Inflammatory macrophage treated with lipopolysaccharide for 4 hours (primary cell): ENCODE results near the gene IDI1.
"Not testable (repeated sequence)": the region's sequence is repeated elsewhere in the genome, so short reads cannot be mapped to it uniquely, and the experiment has no call there.

Experiments
- DNase-seq: peaks from one replicate; pipeline ENCODE4 v3.0.0-alpha.2; 2020

IDI1 gene

GRCh38 chr10:1033601-1034000 is 15.3 kb downstream of the IDI1 start:
- DNase-seq = no peak

DNA sequence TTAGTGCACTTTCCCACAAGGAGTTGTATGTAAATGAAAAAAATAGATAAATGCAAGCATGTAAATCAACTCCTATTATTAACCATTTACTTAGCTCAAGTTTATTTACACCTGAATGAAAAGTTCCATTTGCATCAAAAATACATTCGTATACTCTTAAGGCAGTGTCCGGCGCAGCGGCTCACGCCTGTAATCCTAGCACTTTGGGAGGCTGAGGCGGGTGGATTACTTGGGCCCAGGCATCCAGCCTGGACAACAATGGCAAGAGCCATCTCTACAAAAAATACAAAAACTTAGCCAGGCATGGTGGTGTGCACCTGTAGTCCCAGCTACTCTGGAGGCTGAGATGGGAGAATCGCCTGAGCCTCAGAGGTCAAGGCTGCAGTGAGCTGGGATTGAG is 19.1 kb downstream of the IDI1 start:
- DNase-seq = no peak

GRCh38 chr10:1026578-1026977 is 22.3 kb downstream of the IDI1 start:
- DNase-seq = no peak

DNA sequence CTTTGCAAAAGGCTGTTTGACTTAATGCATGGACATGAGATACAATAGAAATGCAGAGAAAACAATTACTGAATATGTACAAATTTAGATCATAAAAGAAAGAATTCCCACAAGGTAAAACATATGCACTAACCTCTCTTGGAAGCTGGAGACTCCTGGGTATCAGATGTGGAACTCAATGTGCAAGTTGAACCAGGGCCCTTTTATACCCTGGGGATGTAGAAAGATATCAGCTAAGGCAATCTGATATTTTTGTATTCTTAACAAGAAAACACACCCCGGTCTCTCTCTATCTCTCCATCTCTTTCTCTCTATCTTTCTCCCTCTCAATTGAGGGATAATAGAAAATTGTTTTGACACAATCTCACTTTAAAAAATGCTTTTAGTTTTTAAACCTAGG is 23.2 kb downstream of the IDI1 start, which contains the start of gene IDI2:
Gene IDI2 (minus strand): TSS at position 177 of the 400 bp plus-strand sequence. CDS start 1,136 bp downstream, outside the sequence.
- DNase-seq = no peak

- no peak for DNase-seq
These were observed 24.8 kb downstream of the IDI1 start for GRCh38 chr10:1024103-1024502.

DNA sequence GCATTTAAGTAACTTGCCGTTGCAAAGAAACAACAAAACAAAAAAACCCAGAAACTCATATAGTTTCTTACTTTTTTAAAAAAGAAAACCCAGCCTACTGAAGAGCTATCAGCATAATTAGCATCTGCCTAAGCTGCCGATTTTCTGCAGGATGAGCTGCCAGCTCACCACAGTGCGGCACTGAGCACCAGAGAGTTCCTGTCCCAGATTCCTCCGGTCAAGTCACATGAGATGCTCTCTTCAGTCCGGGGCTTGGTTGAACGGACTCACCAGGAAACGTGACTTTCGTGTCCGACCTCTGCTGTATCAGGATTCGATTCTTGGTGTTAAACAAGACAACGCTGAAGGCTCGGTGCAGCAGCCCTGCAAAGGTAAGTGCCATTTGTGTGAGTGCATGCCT is 26.5 kb downstream of the IDI1 start:
- no peak for DNase-seq

- no peak for DNase-seq
These were observed 28.0 kb downstream of the IDI1 start for GRCh38 chr10:1020958-1021357.

DNA sequence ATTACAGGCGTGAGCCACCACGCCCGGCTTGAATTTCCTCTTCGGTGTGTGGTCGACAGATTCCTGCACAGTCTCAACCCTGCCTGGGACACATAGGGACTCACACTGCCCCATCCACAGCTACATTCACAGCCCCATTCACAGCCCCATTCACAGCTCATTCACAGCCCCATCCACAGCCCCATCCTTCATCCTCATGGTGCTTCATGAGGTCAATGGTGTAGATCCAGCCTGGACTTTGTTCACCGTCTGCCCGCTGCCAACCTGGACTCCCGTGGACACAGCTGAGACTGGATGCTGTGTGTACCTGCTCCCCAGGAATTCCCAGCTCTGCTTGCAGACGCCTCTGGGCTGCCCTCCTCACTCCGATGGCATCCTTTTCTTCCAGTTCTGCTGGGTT is 28.5 kb downstream of the IDI1 start:
- no peak for DNase-seq

- DNase-seq = no peak
These were observed 29.6 kb downstream of the IDI1 start for GRCh38 chr10:1019362-1019761.

GRCh38 chr10:1015688-1016087 is 33.2 kb downstream of the IDI1 start:
- DNase-seq = no peak

DNA sequence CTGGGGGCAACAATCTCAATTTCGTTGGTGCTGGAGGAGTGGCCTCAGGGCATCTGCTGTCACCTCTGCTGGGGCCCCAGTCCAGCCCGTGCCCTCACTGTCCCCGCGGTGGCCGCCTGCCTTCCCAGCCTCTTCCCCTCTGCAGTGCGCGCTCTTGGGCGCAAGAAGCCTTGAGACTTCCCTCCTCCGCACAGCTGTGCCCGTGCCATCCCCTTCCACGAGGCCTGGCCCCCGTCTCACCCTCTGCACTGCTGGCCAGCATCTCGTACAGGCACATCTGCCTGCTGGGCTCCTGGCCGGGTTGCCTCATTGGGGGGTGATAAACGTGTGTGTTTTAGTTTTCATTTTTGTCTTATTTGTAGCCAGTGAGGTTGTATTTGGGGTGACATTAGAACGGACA is 37.2 kb downstream of the IDI1 start:
- DNase-seq = no peak

DNA sequence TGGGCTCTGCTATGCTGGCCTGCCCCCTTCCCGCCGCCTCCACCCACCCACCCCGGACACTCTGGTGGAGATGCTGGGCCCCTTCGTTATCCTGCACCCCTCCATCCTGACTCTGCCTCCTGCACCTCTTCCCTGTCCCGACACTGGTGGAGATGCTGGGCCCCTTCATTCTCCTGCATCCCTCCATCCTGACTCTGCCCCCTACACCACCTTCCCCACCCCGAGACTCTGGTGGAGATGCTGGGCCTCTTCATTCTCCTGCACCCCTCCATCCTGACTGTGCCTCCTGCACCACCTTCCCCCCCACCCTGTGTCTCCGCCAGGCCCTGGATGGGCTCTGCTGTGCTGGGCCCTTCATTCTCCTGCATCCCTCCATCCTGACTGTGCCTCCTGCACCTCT is 38.2 kb downstream of the IDI1 start:
- DNase-seq = no peak

GRCh38 chr10:1009947-1010346 is 39.0 kb downstream of the IDI1 start:
- not testable (repeated sequence) for DNase-seq

DNA sequence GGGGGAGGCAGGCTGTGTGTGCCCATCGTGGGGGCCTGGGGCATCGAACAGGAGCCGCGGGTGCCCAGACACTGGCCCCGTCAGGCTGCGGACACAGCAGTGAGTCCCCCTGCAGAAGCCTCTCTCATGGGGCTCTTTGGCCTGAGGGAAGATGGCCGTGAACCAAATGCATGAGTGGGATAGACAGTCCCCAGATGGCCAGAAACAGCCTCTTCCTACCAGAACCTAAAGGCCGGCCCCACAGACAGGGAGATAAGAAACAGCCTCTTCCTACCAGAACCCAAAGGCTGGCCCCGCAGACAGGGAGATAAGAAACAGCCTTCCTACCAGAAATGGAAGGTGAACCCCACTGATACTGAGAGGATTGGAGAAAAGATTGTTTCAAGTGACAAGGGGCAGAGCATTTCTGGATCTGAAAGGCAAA is 39.8 kb downstream of the IDI1 start:
- DNase-seq = no peak

DNA sequence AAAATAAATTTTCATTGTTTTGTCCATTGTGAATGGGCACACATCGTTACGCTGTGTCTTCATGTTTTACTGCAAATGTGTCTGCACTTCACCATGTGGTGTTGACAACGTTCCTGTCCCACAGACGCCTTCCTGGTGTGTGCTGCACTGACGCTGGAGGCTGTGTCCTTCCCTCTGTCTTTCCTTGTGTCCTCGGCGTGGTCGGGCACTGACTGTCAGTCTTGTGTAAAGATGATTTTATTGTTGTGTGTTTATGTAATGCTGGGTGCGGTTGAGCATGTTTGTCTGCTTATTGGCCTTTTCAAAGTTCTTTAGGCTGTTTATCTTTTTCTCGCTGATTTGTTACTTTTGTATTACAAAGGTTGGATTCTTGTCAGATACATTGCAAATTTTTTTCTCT is 41.3 kb downstream of the IDI1 start:
- DNase-seq = no peak

DNA sequence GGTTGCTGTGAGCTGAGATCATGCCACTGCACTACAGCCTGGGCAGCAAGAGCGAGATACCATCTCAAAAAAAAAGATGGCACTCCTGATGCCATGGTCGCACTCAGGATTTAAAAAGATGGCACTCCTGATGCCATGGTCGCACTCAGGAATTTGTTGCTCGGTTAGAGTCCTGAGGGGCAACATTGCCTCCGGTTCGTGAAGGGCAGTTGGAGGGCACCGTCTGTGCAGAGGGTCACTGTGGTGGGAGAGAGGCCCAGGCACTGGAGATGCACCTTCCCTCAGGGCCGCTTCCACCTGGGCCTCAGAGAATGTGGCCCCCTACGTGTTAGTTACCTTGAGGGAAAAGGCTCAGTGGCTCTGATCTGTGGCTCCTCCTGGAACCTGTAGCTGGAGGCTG is 42.3 kb downstream of the IDI1 start:
- no peak for DNase-seq

DNA sequence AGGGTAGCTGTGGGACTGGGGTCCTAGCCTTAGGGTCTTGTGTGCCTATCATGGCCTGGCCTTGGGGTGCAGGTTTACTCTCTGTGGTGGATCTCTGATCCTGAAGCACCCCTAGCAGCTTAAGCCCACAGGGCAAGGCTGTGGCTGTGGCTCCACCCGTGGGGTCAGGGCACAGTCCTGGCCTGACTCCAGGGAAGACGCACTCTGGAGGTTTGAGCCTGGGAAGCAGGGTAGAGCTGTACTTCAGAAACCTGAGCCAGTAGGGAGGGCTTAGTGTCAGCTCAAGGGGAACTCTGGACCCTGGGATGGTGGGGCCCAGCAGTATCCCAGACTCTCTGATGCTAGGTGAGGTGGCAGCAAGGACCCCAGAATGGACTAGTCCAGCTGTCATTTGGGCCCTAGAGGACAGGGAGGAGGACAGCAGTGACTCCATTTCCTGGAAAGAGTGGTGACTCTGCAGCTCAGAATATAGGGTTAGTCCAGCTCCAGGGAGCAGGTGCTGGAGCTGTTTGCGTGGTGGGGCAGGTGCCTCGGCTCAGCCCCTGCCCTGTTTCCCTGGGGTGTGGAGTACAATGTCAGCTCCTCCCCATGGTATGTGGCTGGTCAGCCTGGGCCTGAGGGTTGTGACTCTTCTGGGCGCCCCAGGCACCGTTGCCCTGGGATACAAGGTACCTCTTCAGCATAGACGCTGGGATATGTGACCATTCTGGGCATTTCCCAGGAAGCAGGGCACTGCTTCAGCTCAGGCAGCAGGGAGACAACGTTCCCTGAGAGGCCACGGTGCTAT is 44.8 kb downstream of the IDI1 start:
- no peak for DNase-seq

GRCh38 chr10:1002425-1003006 is 46.4 kb downstream of the IDI1 start:
- no peak for DNase-seq

DNA sequence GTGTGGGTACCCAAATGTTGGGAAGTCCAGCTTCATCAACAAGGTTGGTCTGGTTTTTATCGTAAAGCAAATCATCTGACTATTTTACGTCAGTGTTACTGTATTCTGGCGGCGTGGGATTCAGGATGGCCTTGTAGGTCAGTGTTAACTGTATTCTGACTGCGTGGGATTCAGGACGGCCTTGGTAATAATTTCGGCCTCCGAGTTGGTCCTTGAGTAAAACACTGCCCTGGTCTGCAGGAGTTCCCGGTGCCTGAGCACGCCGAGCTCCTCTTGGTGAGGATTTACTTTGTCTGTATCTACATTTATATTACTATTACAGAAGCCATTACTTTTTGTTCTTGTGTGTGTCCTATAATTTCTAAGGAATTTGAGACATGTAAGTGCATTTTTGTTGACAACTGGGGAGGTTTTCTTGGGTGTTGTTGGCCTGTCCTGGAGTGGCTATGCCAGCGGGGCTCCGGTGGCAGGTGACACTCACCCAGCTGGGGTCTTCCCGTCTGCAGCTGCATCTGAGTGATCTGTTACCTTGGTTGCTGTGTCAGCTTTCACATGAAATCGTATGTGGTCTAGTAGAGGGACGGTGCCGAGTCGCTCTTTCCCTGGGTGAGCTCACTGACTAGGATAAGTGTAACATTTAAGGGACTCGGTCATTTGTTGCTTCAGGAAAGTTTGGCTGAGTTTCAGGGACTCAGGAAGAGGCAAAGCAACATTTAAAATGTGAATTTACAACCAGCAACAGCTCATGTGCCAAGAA is 51.5 kb downstream of the IDI1 start:
- DNase-seq = no peak

GRCh38 chr10:996031-996430 is 52.9 kb downstream of the IDI1 start:
- no peak for DNase-seq

- no peak for DNase-seq
These were observed 53.4 kb downstream of the IDI1 start for GRCh38 chr10:995559-995926.

DNA sequence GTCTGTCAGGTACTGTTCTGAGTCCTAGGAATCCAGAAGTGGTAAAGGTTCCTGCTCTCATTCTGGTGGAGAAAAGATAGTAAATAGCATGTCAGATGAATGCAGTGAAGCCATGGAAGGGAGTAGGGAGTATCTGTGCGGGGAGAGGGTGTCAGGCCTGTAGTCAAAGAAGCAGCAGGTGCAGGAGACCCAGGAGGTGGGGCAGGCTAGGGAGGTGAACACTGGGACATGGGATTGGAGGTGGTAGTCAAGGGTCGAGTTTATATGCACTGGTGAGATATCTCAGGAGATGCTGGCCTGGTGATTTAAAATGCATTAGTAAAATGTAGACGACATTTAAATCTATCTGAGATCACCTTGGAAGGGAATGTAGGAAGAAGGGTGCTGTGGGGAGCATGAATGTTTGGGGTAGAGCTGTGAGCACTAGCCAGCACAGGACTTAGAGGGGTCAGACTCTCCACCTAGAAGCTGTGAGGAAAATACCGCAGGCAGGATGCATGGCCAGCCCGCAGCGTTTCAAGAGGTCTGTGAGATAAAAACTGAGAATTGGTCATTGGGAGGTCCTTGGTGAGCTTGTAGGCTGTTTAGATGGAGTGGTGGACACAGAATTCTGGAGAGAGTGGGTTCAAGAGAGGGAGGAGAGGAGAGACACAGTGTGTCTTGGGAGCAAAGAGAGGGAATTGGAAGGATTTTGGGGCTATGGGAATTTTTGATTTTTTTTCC is 53.9 kb downstream of the IDI1 start:
- DNase-seq = no peak

DNA sequence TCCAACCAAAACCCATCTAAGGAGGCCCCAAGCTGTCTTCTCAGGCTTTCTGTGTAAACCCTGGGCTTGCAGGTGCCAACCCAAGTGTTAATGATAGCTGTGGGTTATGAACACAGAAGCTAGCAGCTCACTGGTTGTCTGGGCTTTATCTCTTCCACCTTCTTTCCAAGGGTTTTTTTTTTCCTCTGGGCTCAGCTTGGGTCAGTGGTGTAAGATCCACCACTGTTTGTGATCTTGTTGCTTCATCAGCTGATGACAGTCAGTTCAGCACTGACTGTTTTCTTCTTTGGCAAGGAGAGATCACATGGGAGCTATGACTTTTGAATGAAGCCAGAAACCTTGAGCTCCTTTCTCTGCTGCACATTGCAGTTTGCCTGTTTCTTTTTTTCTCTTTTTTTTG is 56.0 kb downstream of the IDI1 start:
- peak; percentile 85 for DNase-seq
